ENCODE data around the gene CCNI2. TPM values are rescaled to one million over a fixed set of nuclear protein-coding genes. Genes with fewer than 3 reads are reported as not detected.

The CCNI2 gene
- total RNA-seq, 1 experiment from 2014 or later = 1.4 TPM

DNA sequence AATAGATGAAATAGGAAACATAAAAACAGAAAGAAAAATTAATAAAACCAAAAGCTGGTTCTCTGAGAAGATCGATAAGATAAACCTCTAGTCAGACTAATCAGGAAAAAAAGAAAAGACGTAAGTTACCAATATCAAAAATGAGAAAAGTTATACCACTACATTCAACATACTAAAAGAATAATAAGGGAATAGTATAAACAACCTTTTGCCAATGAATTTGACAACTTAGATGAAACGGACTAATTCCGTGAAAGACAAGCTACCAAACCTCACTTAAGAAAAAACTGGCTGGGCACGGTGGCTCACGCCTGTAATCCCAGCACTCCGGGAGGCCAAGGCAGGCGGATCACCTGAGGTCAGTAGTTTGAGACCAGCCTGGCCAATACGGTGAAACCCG lies 17.3 kb upstream of the CCNI2 start:
- Histone ChIP-seq H3K9ac (ENCODE audit: low read length) (no peak overlapping the region), H2AFZ (ENCODE audit: low read depth, low read length, poor library complexity, severe bottlenecking) (no peak overlapping the region), H4K20me1 (ENCODE audit: insufficient read depth) (0 out of 2 replicates have a peak, but pooled peaks cover 5% of the 10 kb centered on the region), H3K79me2 (ENCODE audit: insufficient read depth, low read length) (no peaks in the 10 kb centered on the region), H3K36me3 (ENCODE audit: control insufficient read depth in 1 of 2, insufficient read depth in 2 of 2, low read length in 2 of 2) (no peaks in the 10 kb centered on the region), H3K27ac (ENCODE audit: low read depth, low read length) (no peak overlapping the region), H3K4me2 (ENCODE audit: low read length) (no peak overlapping the region), H3K4me3 (replicated peaks in 1 of 2; ENCODE audit: low read depth in 1 of 2, low read length in 2 of 2) (no peak overlapping the region), H3K9me3 (ENCODE audit: control insufficient read depth in 1 of 2, insufficient read depth in 1 of 2, low read depth in 1 of 2, low read length in 2 of 2) (no peaks in the 10 kb centered on the region), H3K9me2 (ENCODE audit: insufficient read depth) (no peaks in the 10 kb centered on the region), H3K27me3 (ENCODE audit: insufficient read depth, low read length) (no peaks in the 10 kb centered on the region), H3K4me1 (ENCODE audit: control insufficient read depth in 1 of 2, insufficient read depth in 2 of 2, low read length in 2 of 2) (no peaks in the 10 kb centered on the region)
- TF ChIP-seq, protein P1, sequence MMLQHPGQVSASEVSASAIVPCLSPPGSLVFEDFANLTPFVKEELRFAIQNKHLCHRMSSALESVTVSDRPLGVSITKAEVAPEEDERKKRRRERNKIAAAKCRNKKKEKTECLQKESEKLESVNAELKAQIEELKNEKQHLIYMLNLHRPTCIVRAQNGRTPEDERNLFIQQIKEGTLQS (IDR thresholded peaks at IDR 0.05) = no peak
- TF ChIP-seq, protein P2, sequence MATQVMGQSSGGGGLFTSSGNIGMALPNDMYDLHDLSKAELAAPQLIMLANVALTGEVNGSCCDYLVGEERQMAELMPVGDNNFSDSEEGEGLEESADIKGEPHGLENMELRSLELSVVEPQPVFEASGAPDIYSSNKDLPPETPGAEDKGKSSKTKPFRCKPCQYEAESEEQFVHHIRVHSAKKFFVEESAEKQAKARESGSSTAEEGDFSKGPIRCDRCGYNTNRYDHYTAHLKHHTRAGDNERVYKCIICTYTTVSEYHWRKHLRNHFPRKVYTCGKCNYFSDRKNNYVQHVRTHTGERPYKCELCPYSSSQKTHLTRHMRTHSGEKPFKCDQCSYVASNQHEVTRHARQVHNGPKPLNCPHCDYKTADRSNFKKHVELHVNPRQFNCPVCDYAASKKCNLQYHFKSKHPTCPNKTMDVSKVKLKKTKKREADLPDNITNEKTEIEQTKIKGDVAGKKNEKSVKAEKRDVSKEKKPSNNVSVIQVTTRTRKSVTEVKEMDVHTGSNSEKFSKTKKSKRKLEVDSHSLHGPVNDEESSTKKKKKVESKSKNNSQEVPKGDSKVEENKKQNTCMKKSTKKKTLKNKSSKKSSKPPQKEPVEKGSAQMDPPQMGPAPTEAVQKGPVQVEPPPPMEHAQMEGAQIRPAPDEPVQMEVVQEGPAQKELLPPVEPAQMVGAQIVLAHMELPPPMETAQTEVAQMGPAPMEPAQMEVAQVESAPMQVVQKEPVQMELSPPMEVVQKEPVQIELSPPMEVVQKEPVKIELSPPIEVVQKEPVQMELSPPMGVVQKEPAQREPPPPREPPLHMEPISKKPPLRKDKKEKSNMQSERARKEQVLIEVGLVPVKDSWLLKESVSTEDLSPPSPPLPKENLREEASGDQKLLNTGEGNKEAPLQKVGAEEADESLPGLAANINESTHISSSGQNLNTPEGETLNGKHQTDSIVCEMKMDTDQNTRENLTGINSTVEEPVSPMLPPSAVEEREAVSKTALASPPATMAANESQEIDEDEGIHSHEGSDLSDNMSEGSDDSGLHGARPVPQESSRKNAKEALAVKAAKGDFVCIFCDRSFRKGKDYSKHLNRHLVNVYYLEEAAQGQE (IDR thresholded peaks at IDR 0.05; ENCODE audit: low read depth) = no peak
- TF ChIP-seq, protein P3, sequence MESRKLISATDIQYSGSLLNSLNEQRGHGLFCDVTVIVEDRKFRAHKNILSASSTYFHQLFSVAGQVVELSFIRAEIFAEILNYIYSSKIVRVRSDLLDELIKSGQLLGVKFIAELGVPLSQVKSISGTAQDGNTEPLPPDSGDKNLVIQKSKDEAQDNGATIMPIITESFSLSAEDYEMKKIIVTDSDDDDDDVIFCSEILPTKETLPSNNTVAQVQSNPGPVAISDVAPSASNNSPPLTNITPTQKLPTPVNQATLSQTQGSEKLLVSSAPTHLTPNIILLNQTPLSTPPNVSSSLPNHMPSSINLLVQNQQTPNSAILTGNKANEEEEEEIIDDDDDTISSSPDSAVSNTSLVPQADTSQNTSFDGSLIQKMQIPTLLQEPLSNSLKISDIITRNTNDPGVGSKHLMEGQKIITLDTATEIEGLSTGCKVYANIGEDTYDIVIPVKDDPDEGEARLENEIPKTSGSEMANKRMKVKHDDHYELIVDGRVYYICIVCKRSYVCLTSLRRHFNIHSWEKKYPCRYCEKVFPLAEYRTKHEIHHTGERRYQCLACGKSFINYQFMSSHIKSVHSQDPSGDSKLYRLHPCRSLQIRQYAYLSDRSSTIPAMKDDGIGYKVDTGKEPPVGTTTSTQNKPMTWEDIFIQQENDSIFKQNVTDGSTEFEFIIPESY (IDR thresholded peaks at IDR 0.05; ENCODE audit: extremely low read depth, insufficient replicate concordance, low read length) = no peak
- no peak for TF ChIP-seq ZFX (IDR thresholded peaks at IDR 0.05)
- no peak for TF ChIP-seq POLR2A (IDR thresholded peaks at IDR 0.05; ENCODE audit: borderline replicate concordance, extremely low read depth, insufficient read depth, insufficient read length)
- TF ChIP-seq, protein P4, sequence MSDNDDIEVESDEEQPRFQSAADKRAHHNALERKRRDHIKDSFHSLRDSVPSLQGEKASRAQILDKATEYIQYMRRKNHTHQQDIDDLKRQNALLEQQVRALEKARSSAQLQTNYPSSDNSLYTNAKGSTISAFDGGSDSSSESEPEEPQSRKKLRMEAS (IDR thresholded peaks at IDR 0.05) = no peak
- TF ChIP-seq EZH2 (IDR thresholded peaks at IDR 0.05) = no peak
- ChIA-PET CTCF (no interaction called here), POLR2A (interaction anchor here (0.6 kb wide), 1 partner anchor 14 kb away, joined by 3 read pairs; no protein-coding TSS in a partner anchor), RAD21 (ENCODE audit: low non-redundant PET in 1 of 2, low total read pairs in 2 of 2, uncharacterized antibody in 2 of 2, unreplicated experiment in 2 of 2) (no interaction called here)
- no peak for DNase-seq (ENCODE audit: low read depth, low spot score)
- intact Hi-C loops (cut with micrococcal nuclease) = no loop called here
- ATAC-seq = no peak
- no TSS peak for BruUV-seq (replicated peaks)
